Measurements from ENCODE around the gene ITGA1.

Gene ITGA1

DNA sequence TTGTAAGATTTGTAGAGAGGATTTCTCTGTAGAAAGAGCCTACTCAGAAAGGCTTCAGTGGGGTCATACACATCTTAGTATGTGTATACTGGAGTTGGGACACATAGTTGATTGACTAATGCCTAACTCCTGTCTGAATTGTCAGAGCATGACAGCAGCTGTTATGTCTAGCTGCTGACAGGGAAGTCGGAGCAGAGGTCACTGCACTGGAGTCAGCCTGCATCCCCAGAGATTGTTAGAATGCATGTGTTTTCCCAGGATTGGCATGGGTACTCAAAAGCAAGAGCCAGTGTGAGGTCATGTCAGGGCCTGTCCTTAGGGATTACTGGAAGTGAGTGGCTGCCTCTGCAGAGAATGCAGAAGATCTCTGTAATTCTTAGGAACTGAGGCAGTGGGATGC, 82.7 kb downstream of the ITGA1 start:
- H3K27ac ChIP-seq: no peak overlapping the region
- TF ChIP-seq, protein P1, sequence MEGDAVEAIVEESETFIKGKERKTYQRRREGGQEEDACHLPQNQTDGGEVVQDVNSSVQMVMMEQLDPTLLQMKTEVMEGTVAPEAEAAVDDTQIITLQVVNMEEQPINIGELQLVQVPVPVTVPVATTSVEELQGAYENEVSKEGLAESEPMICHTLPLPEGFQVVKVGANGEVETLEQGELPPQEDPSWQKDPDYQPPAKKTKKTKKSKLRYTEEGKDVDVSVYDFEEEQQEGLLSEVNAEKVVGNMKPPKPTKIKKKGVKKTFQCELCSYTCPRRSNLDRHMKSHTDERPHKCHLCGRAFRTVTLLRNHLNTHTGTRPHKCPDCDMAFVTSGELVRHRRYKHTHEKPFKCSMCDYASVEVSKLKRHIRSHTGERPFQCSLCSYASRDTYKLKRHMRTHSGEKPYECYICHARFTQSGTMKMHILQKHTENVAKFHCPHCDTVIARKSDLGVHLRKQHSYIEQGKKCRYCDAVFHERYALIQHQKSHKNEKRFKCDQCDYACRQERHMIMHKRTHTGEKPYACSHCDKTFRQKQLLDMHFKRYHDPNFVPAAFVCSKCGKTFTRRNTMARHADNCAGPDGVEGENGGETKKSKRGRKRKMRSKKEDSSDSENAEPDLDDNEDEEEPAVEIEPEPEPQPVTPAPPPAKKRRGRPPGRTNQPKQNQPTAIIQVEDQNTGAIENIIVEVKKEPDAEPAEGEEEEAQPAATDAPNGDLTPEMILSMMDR (IDR thresholded peaks at IDR 0.05): no peak
- no peak for TF ChIP-seq ZFX (IDR thresholded peaks at IDR 0.05; ENCODE audit: borderline replicate concordance)

DNA sequence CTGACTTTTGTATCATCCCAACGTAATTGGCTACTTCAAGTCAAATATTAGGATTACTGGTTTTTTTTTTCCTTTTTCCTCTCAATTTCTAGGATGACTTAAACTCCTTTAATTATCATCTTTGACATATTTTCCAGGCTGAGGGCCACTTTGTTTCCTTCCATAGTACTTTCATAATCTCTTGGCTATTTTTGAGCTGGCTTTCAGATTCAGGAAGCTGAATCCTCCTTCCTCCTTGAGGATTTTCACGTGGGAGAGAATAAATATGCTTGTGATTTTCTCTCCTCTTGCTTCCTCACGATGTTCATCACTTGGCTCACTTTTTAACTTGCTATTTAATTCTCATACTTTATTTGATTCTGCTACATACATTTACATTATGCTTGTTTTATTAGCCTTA, 88.1 kb downstream of the ITGA1 start:
- H3K27ac ChIP-seq: no peak overlapping the region
- no peak for TF ChIP-seq ZFX (IDR thresholded peaks at IDR 0.05; ENCODE audit: borderline replicate concordance)
- TF ChIP-seq, protein P1 (IDR thresholded peaks at IDR 0.05): no peak

DNA sequence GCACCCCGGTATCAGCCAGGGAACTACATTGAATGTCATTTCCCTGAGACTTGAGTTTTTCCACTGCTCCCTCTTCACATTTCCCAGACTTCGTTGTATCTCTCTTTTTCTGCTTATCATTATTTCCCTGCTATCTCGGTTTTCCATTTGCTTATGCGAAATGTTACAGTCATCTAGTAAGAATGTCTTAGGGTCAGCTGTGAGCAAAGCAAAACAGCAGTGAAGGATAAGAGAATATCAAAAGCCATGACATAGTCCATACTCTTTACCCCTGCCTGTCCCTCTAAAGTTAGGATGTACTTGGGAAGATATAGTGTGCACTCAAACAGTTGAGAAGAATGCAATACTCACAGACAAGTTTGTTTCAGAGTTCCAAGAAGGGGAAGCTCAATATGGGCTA, 88.7 kb downstream of the ITGA1 start:
- no peak for TF ChIP-seq ZFX (IDR thresholded peaks at IDR 0.05; ENCODE audit: borderline replicate concordance)
- TF ChIP-seq, protein P1 (IDR thresholded peaks at IDR 0.05): no peak

DNA sequence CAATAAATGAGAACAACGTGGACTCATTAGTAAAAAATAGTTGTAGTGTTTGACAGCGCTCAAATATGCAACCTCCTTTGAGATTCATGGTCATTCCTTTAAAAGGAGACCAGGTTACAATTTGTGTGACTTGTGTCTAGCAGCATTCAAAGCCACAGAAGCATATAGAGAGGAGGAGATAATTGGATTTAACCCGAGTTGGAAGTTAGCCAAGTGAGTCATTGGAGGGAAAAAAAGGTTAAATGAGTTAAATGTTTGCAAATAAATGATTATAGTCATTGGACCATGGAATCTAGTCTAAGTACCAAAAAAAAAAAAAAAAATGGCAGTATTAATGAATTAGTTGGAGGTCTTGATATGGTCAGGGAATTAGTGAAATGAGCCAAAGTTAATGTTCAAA, 90.9 kb downstream of the ITGA1 start:
- TF ChIP-seq, protein P1 (IDR thresholded peaks at IDR 0.05): no peak
- TF ChIP-seq ZFX (IDR thresholded peaks at IDR 0.05; ENCODE audit: borderline replicate concordance): no peak
- no peak overlapping the region for H3K27ac ChIP-seq

More for the DNA sequence above, 88.7 kb downstream of the ITGA1 start:
- H3K27ac ChIP-seq: no peak overlapping the region

DNA sequence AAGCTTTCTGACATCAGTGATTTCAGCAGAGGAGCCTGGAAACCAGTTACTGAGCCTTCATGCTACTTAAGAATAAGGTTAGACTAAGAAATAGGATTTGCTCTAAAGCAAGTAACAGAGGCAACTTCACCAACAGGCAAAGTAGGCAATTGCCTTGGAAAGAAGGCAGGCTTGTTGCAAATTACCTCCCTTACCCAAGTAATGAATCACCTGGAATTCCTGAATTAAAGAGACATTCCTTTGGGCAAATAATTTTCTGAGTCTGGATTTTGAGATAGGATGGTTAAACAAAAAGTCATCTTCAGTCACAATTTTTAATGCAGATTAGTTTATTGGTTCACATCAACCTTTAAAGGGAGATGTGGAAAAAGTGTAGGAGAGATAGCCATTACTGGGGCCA, 92.8 kb downstream of the ITGA1 start:
- H3K27ac ChIP-seq: no peak overlapping the region
- no peak for TF ChIP-seq ZFX (IDR thresholded peaks at IDR 0.05; ENCODE audit: borderline replicate concordance)
- TF ChIP-seq, protein P1 (IDR thresholded peaks at IDR 0.05): no peak

DNA sequence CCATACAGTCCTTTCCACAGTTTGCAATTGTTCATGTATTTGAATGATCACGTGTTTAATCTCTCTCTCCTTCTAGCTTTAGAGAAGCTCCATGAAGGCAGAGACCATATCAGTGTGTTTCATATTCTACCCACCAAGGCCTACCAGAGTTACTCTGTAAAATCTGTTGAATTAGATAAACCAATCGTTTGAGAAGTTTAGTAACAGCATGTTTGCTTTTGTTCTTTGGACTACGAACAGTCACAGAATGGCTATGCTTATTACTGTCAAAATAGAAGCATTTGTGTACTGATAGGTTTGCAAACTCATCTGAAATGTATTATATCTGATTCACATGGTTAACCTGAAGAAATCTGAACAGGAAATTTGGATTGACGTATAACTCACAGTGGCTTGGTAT, 93.8 kb downstream of the ITGA1 start:
- TF ChIP-seq ZFX (IDR thresholded peaks at IDR 0.05; ENCODE audit: borderline replicate concordance): no peak
- TF ChIP-seq, protein P1 (IDR thresholded peaks at IDR 0.05): no peak
- H3K27ac ChIP-seq: no peak overlapping the region

DNA sequence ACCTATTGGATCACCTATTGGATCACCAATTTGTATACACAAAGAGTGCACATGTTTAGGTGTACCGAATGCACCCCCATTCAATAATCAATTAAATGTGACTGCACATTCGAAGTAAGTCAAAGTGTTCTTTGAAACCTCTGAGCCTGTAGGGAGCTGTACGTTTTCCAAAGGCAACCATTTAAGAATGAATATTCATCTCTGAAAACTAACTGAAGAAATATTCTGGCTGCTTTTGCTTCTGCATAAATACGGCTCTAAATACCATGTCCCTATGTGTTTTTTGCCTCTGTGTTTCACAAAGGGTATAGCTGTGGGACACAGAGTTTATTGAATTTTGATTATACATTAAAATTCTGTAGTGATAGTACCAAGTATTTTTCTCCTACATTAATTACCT, 95.4 kb downstream of the ITGA1 start:
- no peak overlapping the region for H3K27ac ChIP-seq
- TF ChIP-seq, protein P1 (IDR thresholded peaks at IDR 0.05): no peak
- no peak for TF ChIP-seq ZFX (IDR thresholded peaks at IDR 0.05; ENCODE audit: borderline replicate concordance)
